ENCODE data around the gene PTGER4.

- TF ChIP-seq EZH2 (IDR thresholded peaks at IDR 0.05; ENCODE audit: insufficient read depth, poor library complexity, severe bottlenecking), result no peak
- no peak for TF ChIP-seq EZH2phosphoT487 (IDR thresholded peaks at IDR 0.05; ENCODE audit: insufficient read depth, low read depth)
Measured at GRCh38 chr5:40634593-40634992, 45.1 kb upstream of the PTGER4 start.
